GM19193 (cell line): ENCODE measurements around the gene ZFAND3.

Experiments
- POLR2A ChIP-seq: IDR thresholded peaks from 4 replicates; pipeline ENCODE4 v1.6.1; 2011; ENCODE audit not compliant: insufficient read depth, insufficient read length; ENCODE audit errors: extremely low read depth

ZFAND3 gene

DNA sequence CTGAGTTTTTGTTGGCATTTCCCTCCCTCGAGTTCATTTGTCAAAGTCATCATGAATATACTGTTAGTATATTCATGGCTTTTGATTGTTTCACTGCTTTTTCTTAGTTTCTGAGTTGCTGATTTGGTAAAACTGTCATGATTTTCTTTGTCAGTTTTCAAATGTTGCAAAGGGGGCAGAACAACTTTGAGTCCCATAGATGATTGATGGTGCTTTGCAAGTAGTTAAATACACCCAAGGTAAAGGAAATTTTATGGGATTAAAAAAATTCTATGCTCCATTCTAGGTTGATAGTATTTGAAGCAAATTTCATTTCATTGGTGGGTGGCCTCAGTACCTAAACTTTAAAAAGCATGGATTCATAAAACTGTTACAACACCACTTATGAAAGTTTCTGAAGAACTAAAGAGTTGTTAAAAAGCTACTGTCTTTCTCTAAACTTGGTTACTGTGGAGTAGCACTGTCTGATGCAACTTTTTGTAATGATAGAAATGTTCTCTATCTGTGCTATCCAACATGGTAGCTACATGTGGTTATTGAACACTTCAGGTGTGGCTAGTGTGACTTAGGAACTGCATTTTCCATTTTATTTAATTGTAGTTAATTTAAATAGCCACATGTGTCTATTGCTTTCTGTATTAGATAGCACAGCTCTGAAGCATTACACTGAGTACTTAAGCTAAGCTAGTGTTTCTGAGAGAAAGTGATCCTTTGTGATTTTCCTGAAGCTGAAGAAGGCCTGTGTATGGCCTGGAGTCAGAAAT lies 153.6 kb downstream of the ZFAND3 start:
- TF ChIP-seq POLR2A: no peak

GRCh38 chr6:37974381-37974780 lies 154.9 kb downstream of the ZFAND3 start:
- TF ChIP-seq POLR2A: no peak

GRCh38 chr6:37974943-37975342 lies 155.4 kb downstream of the ZFAND3 start:
- TF ChIP-seq POLR2A: no peak

GRCh38 chr6:37977715-37978114 lies 158.2 kb downstream of the ZFAND3 start:
- TF ChIP-seq POLR2A: no peak

- no peak for TF ChIP-seq POLR2A
These were observed 160.1 kb downstream of the ZFAND3 start for GRCh38 chr6:37979392-37980221.

DNA sequence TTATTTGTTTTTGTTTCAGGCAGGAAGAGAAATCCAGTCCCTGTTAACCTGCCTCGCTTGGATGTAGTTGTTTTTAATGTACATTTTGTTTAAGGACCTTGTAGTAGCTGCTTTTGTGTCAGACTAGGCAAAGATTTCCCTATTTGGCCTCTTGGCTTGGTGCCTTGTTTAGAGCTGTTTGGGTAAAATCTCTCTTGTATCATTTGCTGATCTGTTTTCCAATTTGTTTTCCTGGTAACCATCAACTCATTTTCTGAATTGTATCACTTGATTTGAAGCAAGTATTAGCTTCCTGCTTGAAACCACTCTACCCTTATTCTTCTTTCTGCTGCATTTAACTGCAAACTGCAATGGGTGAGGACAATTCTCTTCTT lies 160.7 kb downstream of the ZFAND3 start:
- TF ChIP-seq POLR2A: no peak

GRCh38 chr6:37981626-37982025 lies 162.1 kb downstream of the ZFAND3 start:
- no peak for TF ChIP-seq POLR2A

DNA sequence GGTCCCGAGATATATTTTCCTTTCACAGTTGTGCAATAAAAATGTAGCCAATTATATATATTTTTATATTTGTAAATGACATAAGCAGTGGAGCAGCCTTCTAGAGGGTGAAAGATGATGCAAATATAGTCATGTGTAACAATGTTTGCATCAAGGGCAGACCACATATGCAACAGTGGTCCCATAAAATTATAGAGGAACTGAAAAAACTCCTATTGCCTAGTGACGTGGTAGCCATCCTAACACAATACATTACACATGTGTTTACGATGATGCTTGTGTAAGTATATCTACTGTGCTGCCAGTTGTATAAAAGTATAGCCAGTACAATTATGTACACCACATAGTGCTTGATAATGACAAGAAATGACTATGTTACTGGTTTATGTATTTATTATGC lies 162.8 kb downstream of the ZFAND3 start:
- TF ChIP-seq POLR2A: no peak

DNA sequence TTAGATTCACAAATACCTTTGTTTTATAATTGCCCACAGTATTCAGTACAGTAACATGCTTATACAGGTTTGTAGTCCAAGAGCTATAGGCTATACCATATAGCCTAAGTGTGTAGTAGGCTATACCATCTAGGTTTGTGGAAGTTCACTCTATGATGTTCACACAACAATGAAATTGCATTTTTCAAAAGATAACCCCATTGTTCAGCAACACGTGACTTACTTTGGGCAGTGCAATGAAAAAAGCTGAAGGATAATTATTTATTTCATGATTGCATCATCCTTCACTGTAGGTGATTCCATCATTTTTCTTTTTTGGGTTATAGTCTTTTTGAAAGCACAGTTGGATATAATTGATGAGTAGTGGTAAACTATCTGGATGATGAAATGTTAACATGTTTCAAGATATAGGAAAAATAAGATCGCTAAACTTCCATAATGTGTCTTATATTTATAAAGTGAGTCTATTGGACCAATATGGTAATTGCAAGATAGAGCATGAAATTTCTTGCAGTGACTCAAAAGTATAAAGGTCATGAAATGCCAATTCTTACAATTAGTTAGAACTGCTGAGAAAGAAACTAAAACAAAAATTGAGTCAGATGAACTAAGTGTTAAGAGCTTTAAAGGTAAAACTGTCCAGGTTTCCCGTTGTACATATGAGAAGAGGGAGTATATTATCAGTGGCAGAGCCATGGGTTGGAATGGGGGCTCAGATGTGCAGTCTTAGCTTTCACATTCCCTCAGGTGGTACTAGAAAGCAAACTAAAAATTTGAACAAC lies 164.4 kb downstream of the ZFAND3 start:
- TF ChIP-seq POLR2A: no peak

DNA sequence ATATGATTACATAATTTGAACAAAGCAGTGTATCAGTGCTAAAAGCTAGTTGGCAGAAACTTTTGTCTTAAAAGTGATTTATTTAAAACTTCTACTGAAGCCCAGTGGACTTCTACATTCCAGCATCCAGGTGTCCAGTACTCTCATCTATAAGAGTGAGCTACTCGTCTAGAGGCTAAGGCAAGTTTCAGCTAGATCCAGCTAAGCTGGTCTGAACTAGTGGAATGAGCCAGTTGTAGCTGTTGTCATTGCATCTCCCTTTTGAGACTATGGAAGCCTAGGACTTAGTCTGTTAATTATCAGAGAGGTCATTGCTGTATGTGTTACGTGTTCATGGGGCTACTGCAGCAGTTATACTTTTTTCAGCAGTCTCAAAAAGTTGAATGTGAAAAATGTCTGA lies 165.1 kb downstream of the ZFAND3 start:
- no peak for TF ChIP-seq POLR2A

- TF ChIP-seq POLR2A: no peak
These were observed 165.8 kb downstream of the ZFAND3 start for GRCh38 chr6:37985355-37985754.

DNA sequence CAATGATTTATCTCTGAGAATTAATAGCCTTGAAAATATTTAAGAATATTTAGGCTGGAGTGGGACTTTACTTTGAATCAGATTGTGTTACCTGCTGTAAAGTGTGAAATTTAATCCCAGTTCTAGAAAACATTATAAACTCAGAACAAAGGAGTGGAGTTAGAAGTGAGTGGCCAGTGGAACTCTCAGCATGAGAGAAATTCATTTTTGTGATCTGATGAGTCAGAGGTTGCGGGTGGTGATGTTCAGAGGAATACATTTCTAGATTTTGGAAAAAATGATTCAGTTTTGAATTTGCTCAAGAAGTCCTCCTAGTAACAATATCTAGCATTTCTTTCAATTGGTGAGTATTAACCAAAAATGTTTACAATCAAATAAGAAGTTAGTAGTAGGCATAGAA lies 167.5 kb downstream of the ZFAND3 start:
- TF ChIP-seq POLR2A: no peak

DNA sequence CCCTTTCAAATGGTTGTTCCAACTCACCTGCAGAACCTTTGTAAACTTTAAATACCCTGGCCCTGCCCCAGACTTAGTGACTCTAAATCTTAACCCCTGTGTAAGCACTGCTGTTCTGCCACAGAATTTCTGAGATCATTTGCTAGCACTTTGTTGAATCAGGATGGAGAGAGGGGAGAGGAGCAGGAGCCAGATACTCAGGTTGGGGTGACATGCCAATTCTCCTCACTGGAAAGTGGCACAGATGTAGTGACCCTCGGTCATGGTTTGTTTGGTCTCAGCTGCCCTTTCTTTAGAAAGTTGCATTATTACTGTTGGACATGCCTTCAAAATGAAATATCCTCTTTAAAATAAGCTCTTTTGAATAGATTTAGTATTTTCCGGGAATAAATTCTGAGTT lies 168.0 kb downstream of the ZFAND3 start:
- no peak for TF ChIP-seq POLR2A

- no peak for TF ChIP-seq POLR2A
These were observed 168.6 kb downstream of the ZFAND3 start for GRCh38 chr6:37988127-37988526.

DNA sequence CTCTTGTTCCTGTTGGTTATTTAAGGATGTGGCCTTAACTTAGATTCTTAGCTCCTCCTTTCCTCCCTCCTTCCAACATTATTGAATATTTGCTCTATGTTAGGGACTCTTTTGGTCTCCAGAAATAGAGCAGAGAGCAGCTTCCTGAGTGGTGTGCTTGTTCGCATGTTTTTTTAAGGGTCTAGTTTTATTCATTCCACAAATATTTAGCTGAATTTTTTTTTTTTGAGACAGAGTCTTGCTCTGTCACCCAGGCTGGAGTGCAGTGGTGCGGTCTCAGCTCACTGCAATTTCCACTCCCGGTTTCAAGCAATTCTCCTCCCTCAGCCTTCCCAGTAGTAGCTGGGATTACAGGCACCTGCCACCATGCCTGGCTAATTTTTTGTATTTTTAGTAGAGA lies 169.2 kb downstream of the ZFAND3 start:
- no peak for TF ChIP-seq POLR2A
